ENCODE results near the gene ALK.

GRCh38 chr2:29570539-29570938, 350.8 kb downstream of the ALK start:
- TF ChIP-seq, protein P1, sequence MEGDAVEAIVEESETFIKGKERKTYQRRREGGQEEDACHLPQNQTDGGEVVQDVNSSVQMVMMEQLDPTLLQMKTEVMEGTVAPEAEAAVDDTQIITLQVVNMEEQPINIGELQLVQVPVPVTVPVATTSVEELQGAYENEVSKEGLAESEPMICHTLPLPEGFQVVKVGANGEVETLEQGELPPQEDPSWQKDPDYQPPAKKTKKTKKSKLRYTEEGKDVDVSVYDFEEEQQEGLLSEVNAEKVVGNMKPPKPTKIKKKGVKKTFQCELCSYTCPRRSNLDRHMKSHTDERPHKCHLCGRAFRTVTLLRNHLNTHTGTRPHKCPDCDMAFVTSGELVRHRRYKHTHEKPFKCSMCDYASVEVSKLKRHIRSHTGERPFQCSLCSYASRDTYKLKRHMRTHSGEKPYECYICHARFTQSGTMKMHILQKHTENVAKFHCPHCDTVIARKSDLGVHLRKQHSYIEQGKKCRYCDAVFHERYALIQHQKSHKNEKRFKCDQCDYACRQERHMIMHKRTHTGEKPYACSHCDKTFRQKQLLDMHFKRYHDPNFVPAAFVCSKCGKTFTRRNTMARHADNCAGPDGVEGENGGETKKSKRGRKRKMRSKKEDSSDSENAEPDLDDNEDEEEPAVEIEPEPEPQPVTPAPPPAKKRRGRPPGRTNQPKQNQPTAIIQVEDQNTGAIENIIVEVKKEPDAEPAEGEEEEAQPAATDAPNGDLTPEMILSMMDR (IDR thresholded peaks at IDR 0.05), result no peak
- no peak for TF ChIP-seq POLR2A (IDR thresholded peaks at IDR 0.05)
